Panc1 (cell line): ENCODE data around the gene SPECC1L. TPM values are rescaled to one million over a fixed set of nuclear protein-coding genes. Genes with fewer than 3 reads are reported as not detected.

Experiments used
- ATAC-seq: fragments of 200-7000 bp; cut with Tn5 transposase; 2 replicates; pipeline ENCODE4 v1.9.1; 2020; ENCODE audit warnings: mild to moderate bottlenecking, moderate library complexity
- BruUV-seq: library from RNA; stranded (reverse); fragments of 400-500 nt; replicated peaks from 2 replicates; lab custom pipeline; 2021; lab: Mats Ljungman, UMichigan
- CTCF ChIA-PET: fragments of 300-600 bp; sonication (Branson Sonifier 250); formaldehyde crosslinking; loops from one replicate; lab custom pipeline; 2022; ENCODE audit warnings: antibody characterized with exemption; lab: Charles Lee
- POLR2A ChIA-PET: fragments of 300-600 bp; sonication (Branson Sonifier 250); formaldehyde crosslinking; loops from one replicate; lab custom pipeline; 2022; ENCODE audit warnings: antibody characterized with exemption; lab: Charles Lee
- DNase-seq: peaks from one replicate; pipeline ENCODE4 v3.0.0-alpha.2; 2010; ENCODE audit warnings: low read depth, low spot score
- H3K27ac ChIP-seq: 2 replicates; pipeline ENCODE4 v1.5.1; 2011; ENCODE audit warnings: mild to moderate bottlenecking, low read length, inconsistent platforms
- H3K27me3 ChIP-seq: fragments of 200-500 bp; sonication (Bioruptor generic); 2 replicates; pipeline ENCODE4 v1.6.0; 2014; ENCODE audit warnings: low read length, inconsistent platforms; ENCODE audit not compliant: control insufficient read depth, insufficient read depth
- H3K36me3 ChIP-seq: fragments of 200-500 bp; sonication (Bioruptor generic); 2 replicates; pipeline ENCODE4 v1.5.1; 2014; ENCODE audit warnings: inconsistent platforms, mild to moderate bottlenecking, low read length, moderate library complexity; ENCODE audit not compliant: control insufficient read depth, insufficient read depth
- H3K4me1 ChIP-seq: 2 replicates; pipeline ENCODE4 v1.5.1; 2011; ENCODE audit warnings: inconsistent platforms, mild to moderate bottlenecking, low read length, moderate library complexity; ENCODE audit not compliant: control insufficient read depth, insufficient read depth
- H3K4me3 ChIP-seq, 2 experiments: 2 replicates each; pipeline ENCODE4 v1.5.1; 2011 to 2012; ENCODE audit warnings: low read depth in 2 of 2, low read length in 2 of 2, mild to moderate bottlenecking in 2 of 2, inconsistent platforms in 1 of 2, moderate library complexity in 1 of 2
- H3K9me3 ChIP-seq: fragments of 200-500 bp; sonication (Bioruptor generic); 2 replicates; pipeline ENCODE4 v1.5.1; 2014; ENCODE audit warnings: low read depth, mild to moderate bottlenecking, inconsistent platforms, low read length, moderate library complexity; ENCODE audit not compliant: control insufficient read depth, insufficient read depth
- POLR2AphosphoS5 ChIP-seq: IDR thresholded peaks from 2 replicates; pipeline ENCODE4 v1.6.1; 2012; ENCODE audit warnings: mild to moderate bottlenecking, low read depth, low read length, moderate library complexity
- SIN3A ChIP-seq: IDR thresholded peaks from 2 replicates; pipeline ENCODE4 v1.6.1; 2012; ENCODE audit warnings: low read depth, mild to moderate bottlenecking, low read length, moderate library complexity, borderline replicate concordance; ENCODE audit not compliant: insufficient read depth
- TCF7L2 ChIP-seq: IDR thresholded peaks from 2 replicates; pipeline ENCODE4 v1.6.1; 2011; ENCODE audit warnings: mild to moderate bottlenecking, low read depth, low read length, inconsistent platforms
- in situ Hi-C: cut with HindIII; loops from 2 replicates; pipeline ENCODE4 v1.10.0; 2016; ENCODE audit warnings: low sequenced_read_pairs, low pct_unique_long_range_greater_than_20kb
- intact Hi-C: fragments of 100-400 bp; cut with micrococcal nuclease; formaldehyde crosslinking; loops from one replicate; pipeline ENCODE4 v1.10.0; 2022; ENCODE audit not compliant: unreplicated experiment
- total RNA-seq: library from RNA; stranded (reverse); gene quantifications from one replicate; pipeline ENCODE4 v1.2.1, GENCODE V29; 2021; ENCODE audit not compliant: unreplicated experiment
- TF ChIP-seq, protein P1 (sequence below): fragments of 450-650 bp; IDR thresholded peaks from 2 replicates; pipeline ENCODE4 v1.5.1; 2017; ENCODE audit warnings: mild to moderate bottlenecking
- TF ChIP-seq, protein P2 (sequence below), 2 experiments: IDR thresholded peaks; 2 replicates each; pipeline ENCODE4 v1.6.1; 2011 to 2012; ENCODE audit warnings: low read depth in 2 of 2, control low read depth in 1 of 2, low read length in 1 of 2, mild to moderate bottlenecking in 1 of 2, moderate library complexity in 1 of 2; ENCODE audit not compliant: insufficient read depth in 1 of 2

Gene SPECC1L
- total RNA-seq, 1 experiment from 2014 or later = 43.3 TPM

GRCh38 chr22:24463071-24463760, 192.6 kb downstream of the SPECC1L start:
- intact Hi-C loops (no loop called here), in situ Hi-C loops (no loop called here)
- H3K27me3 ChIP-seq = no peaks in the 10 kb centered on the region
- TF ChIP-seq TCF7L2 (no peak), POLR2AphosphoS5 (no peak), SIN3A (no peak)
- TF ChIP-seq, protein P1, sequence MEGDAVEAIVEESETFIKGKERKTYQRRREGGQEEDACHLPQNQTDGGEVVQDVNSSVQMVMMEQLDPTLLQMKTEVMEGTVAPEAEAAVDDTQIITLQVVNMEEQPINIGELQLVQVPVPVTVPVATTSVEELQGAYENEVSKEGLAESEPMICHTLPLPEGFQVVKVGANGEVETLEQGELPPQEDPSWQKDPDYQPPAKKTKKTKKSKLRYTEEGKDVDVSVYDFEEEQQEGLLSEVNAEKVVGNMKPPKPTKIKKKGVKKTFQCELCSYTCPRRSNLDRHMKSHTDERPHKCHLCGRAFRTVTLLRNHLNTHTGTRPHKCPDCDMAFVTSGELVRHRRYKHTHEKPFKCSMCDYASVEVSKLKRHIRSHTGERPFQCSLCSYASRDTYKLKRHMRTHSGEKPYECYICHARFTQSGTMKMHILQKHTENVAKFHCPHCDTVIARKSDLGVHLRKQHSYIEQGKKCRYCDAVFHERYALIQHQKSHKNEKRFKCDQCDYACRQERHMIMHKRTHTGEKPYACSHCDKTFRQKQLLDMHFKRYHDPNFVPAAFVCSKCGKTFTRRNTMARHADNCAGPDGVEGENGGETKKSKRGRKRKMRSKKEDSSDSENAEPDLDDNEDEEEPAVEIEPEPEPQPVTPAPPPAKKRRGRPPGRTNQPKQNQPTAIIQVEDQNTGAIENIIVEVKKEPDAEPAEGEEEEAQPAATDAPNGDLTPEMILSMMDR = no peak
- TF ChIP-seq, protein P2, sequence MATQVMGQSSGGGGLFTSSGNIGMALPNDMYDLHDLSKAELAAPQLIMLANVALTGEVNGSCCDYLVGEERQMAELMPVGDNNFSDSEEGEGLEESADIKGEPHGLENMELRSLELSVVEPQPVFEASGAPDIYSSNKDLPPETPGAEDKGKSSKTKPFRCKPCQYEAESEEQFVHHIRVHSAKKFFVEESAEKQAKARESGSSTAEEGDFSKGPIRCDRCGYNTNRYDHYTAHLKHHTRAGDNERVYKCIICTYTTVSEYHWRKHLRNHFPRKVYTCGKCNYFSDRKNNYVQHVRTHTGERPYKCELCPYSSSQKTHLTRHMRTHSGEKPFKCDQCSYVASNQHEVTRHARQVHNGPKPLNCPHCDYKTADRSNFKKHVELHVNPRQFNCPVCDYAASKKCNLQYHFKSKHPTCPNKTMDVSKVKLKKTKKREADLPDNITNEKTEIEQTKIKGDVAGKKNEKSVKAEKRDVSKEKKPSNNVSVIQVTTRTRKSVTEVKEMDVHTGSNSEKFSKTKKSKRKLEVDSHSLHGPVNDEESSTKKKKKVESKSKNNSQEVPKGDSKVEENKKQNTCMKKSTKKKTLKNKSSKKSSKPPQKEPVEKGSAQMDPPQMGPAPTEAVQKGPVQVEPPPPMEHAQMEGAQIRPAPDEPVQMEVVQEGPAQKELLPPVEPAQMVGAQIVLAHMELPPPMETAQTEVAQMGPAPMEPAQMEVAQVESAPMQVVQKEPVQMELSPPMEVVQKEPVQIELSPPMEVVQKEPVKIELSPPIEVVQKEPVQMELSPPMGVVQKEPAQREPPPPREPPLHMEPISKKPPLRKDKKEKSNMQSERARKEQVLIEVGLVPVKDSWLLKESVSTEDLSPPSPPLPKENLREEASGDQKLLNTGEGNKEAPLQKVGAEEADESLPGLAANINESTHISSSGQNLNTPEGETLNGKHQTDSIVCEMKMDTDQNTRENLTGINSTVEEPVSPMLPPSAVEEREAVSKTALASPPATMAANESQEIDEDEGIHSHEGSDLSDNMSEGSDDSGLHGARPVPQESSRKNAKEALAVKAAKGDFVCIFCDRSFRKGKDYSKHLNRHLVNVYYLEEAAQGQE (IDR thresholded peaks at IDR 0.05; ENCODE audit: insufficient read depth in 1 of 2, low read depth in 2 of 2, low read length in 1 of 2) = no peak
- no peaks in the 10 kb centered on the region for H3K9me3 ChIP-seq
- ChIA-PET CTCF (no interaction called here), POLR2A (no interaction called here)
- DNase-seq (no peak), ATAC-seq (no peak)
- peaks cover 8% of the 10 kb centered on the region; the same call in 1 of the 2 replicates for H3K4me1 ChIP-seq
- no peak overlapping the region for H3K27ac ChIP-seq
- H3K4me3 ChIP-seq = no peak overlapping the region
- H3K36me3 ChIP-seq = no peaks in the 10 kb centered on the region
- BruUV-seq = no TSS peak

DNA sequence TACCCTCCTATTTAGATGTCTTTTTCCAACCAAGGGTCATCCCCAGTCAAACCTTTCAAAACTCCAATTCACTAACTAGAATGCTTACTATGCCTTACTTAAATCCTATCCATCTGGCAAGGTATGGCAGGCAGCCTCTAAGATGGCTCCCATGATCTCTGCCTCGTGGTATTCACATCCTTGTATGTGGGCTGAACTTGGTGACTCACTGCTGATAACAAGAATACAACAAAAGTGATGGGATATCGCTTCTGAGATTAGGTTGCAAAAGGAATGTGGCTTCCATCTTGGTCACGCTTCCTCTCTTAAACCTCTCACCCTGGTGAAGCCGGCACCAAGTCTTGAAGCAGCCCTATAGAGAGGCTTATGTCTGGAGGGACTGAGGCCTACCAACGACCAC, 194.9 kb downstream of the SPECC1L start:
- Histone ChIP-seq H3K27ac (no peak overlapping the region), H3K36me3 (no peaks in the 10 kb centered on the region), H3K4me3 (no peak overlapping the region), H3K9me3 (no peaks in the 10 kb centered on the region), H3K27me3 (no peaks in the 10 kb centered on the region), H3K4me1 (peaks cover 8% of the 10 kb centered on the region; the same call in 1 of the 2 replicates)
- CTCF ChIA-PET = no interaction called here
- no peak for TF ChIP-seq POLR2AphosphoS5
- TF ChIP-seq, protein P2 (IDR thresholded peaks at IDR 0.05; ENCODE audit: insufficient read depth in 1 of 2, low read depth in 2 of 2, low read length in 1 of 2) = no peak
- TF ChIP-seq TCF7L2 = no peak
- TF ChIP-seq, protein P1 = no peak
- no peak for TF ChIP-seq SIN3A
- DNase-seq = no peak
- intact Hi-C loops (no loop called here), in situ Hi-C loops (no loop called here)
- no peak for ATAC-seq
- BruUV-seq = no TSS peak
- POLR2A ChIA-PET = no interaction called here
